ENCODE results near the gene ADGRA1. TPM values are rescaled to one million over a fixed set of nuclear protein-coding genes. Genes with fewer than 3 reads are reported as not detected.
"Not testable (repeated sequence)": the region's sequence is repeated elsewhere in the genome, so short reads cannot be mapped to it uniquely, and the experiment has no call there.

ADGRA1 gene
- total RNA-seq, 2 experiments from 2014 or later = not detected

GRCh38 chr10:133047526-133048123, 40.1 kb upstream of the ADGRA1 start:
- peaks cover 2% of the 10 kb centered on the region for H3K27me3 Mint-ChIP-seq
- H3K36me3 Mint-ChIP-seq (ENCODE audit: low read depth) = no peaks in the 10 kb centered on the region
- CTCF ChIA-PET = interaction anchor here (1.6 kb wide), 1 partner anchor 12 kb away, joined by 5 read pairs; no protein-coding TSS in a partner anchor
- no peaks in the 10 kb centered on the region for H3K4me1 Mint-ChIP-seq
- no peak for DNase-seq
- POLR2A ChIA-PET = no interaction called here
- H3K4me3 Mint-ChIP-seq = no peak overlapping the region
- no peaks in the 10 kb centered on the region for H3K9me3 Mint-ChIP-seq
- no peak overlapping the region for H3K27ac Mint-ChIP-seq

- H3K4me3 Mint-ChIP-seq = no peak overlapping the region
- H3K4me1 Mint-ChIP-seq = no peaks in the 10 kb centered on the region
- CTCF ChIA-PET = no interaction called here
- POLR2A ChIA-PET = no interaction called here
- H3K9me3 Mint-ChIP-seq = no peaks in the 10 kb centered on the region
- peaks cover 2% of the 10 kb centered on the region for H3K27me3 Mint-ChIP-seq
- H3K27ac Mint-ChIP-seq = no peak overlapping the region
- no peaks in the 10 kb centered on the region for H3K36me3 Mint-ChIP-seq (ENCODE audit: low read depth)
- DNase-seq = no peak
These were observed 39.5 kb upstream of the ADGRA1 start for GRCh38 chr10:133048266-133048665.

GRCh38 chr10:133048926-133049325, 38.8 kb upstream of the ADGRA1 start:
- H3K9me3 Mint-ChIP-seq = no peaks in the 10 kb centered on the region
- POLR2A ChIA-PET = no interaction called here
- no peaks in the 10 kb centered on the region for H3K36me3 Mint-ChIP-seq (ENCODE audit: low read depth)
- H3K4me3 Mint-ChIP-seq = no peak overlapping the region
- peaks cover 2% of the 10 kb centered on the region for H3K27me3 Mint-ChIP-seq
- DNase-seq = no peak
- H3K27ac Mint-ChIP-seq = no peak overlapping the region
- CTCF ChIA-PET = no interaction called here
- no peaks in the 10 kb centered on the region for H3K4me1 Mint-ChIP-seq

GRCh38 chr10:133049639-133050038, 38.1 kb upstream of the ADGRA1 start:
- H3K27ac Mint-ChIP-seq = no peak overlapping the region
- no peak for DNase-seq
- POLR2A ChIA-PET = no interaction called here
- CTCF ChIA-PET = no interaction called here
- H3K4me3 Mint-ChIP-seq = no peak overlapping the region
- H3K27me3 Mint-ChIP-seq = peaks cover 2% of the 10 kb centered on the region
- H3K4me1 Mint-ChIP-seq = no peaks in the 10 kb centered on the region
- no peaks in the 10 kb centered on the region for H3K36me3 Mint-ChIP-seq (ENCODE audit: low read depth)
- H3K9me3 Mint-ChIP-seq = no peaks in the 10 kb centered on the region

- ChIA-PET POLR2A (no interaction called here), CTCF (interaction anchor here (0.6 kb wide), 1 partner anchor 59 kb away, joined by 3 read pairs; no protein-coding TSS in a partner anchor)
- Mint-ChIP-seq H3K4me1 (no peaks in the 10 kb centered on the region), H3K36me3 (ENCODE audit: low read depth) (no peaks in the 10 kb centered on the region), H3K4me3 (no peak overlapping the region), H3K9me3 (no peaks in the 10 kb centered on the region), H3K27me3 (peaks cover 2% of the 10 kb centered on the region), H3K27ac (no peak overlapping the region)
- no peak for DNase-seq
These were observed 37.4 kb upstream of the ADGRA1 start for GRCh38 chr10:133050371-133050770.

GRCh38 chr10:133052076-133052475, 35.6 kb upstream of the ADGRA1 start:
- no peak for DNase-seq
- POLR2A ChIA-PET = no interaction called here
- H3K36me3 Mint-ChIP-seq (ENCODE audit: low read depth) = no peaks in the 10 kb centered on the region
- no peaks in the 10 kb centered on the region for H3K4me1 Mint-ChIP-seq
- no peak overlapping the region for H3K4me3 Mint-ChIP-seq
- CTCF ChIA-PET = no interaction called here
- H3K27ac Mint-ChIP-seq = no peak overlapping the region
- no peaks in the 10 kb centered on the region for H3K9me3 Mint-ChIP-seq
- peaks cover 2% of the 10 kb centered on the region for H3K27me3 Mint-ChIP-seq

- DNase-seq; CTCF ChIA-PET; H3K4me1 Mint-ChIP-seq; H3K4me3 Mint-ChIP-seq; H3K36me3 Mint-ChIP-seq (ENCODE audit: low read depth); H3K27me3 Mint-ChIP-seq; H3K27ac Mint-ChIP-seq; H3K9me3 Mint-ChIP-seq; POLR2A ChIA-PET: not testable (repeated sequence)
These were observed 34.1 kb upstream of the ADGRA1 start for GRCh38 chr10:133053527-133054133.

GRCh38 chr10:133055470-133055869, 32.3 kb upstream of the ADGRA1 start:
- Mint-ChIP-seq H3K4me3 (no peak overlapping the region), H3K4me1 (peaks cover 14% of the 10 kb centered on the region), H3K27ac (no peak overlapping the region), H3K36me3 (ENCODE audit: low read depth) (no peaks in the 10 kb centered on the region), H3K9me3 (no peaks in the 10 kb centered on the region), H3K27me3 (no peaks in the 10 kb centered on the region)
- POLR2A ChIA-PET = no interaction called here
- CTCF ChIA-PET = no interaction called here
- DNase-seq = no peak

- ChIA-PET POLR2A (no interaction called here), CTCF (no interaction called here)
- DNase-seq = no peak
- Mint-ChIP-seq H3K27ac (no peak overlapping the region), H3K36me3 (ENCODE audit: low read depth) (no peaks in the 10 kb centered on the region), H3K4me1 (peaks cover 14% of the 10 kb centered on the region), H3K27me3 (no peaks in the 10 kb centered on the region), H3K4me3 (no peak overlapping the region), H3K9me3 (no peaks in the 10 kb centered on the region)
These were observed 31.7 kb upstream of the ADGRA1 start for GRCh38 chr10:133056001-133056400.

GRCh38 chr10:133056651-133057178, 31.0 kb upstream of the ADGRA1 start:
- no peak for DNase-seq
- Mint-ChIP-seq H3K4me3 (no peak overlapping the region), H3K27me3 (no peaks in the 10 kb centered on the region), H3K9me3 (no peaks in the 10 kb centered on the region), H3K36me3 (ENCODE audit: low read depth) (no peaks in the 10 kb centered on the region), H3K27ac (no peak overlapping the region), H3K4me1 (peaks cover 14% of the 10 kb centered on the region)
- POLR2A ChIA-PET = no interaction called here
- CTCF ChIA-PET = no interaction called here

- POLR2A ChIA-PET = no interaction called here
- H3K4me1 Mint-ChIP-seq = peaks cover 14% of the 10 kb centered on the region
- no peaks in the 10 kb centered on the region for H3K36me3 Mint-ChIP-seq (ENCODE audit: low read depth)
- CTCF ChIA-PET = no interaction called here
- no peak overlapping the region for H3K4me3 Mint-ChIP-seq
- DNase-seq = no peak
- H3K27ac Mint-ChIP-seq = peak overlapping the region; percentile 75
- H3K9me3 Mint-ChIP-seq = no peaks in the 10 kb centered on the region
- H3K27me3 Mint-ChIP-seq = no peaks in the 10 kb centered on the region
These were observed 29.2 kb upstream of the ADGRA1 start for GRCh38 chr10:133058331-133059092.

- ChIA-PET POLR2A (no interaction called here), CTCF (interaction anchor here (1.2 kb wide), 1 partner anchor 12 kb away, joined by 5 read pairs; no protein-coding TSS in a partner anchor)
- Mint-ChIP-seq H3K4me1 (peaks cover 14% of the 10 kb centered on the region), H3K9me3 (no peaks in the 10 kb centered on the region), H3K27me3 (no peaks in the 10 kb centered on the region), H3K36me3 (ENCODE audit: low read depth) (no peaks in the 10 kb centered on the region), H3K4me3 (no peak overlapping the region), H3K27ac (no peak overlapping the region)
- no peak for DNase-seq
These were observed 28.6 kb upstream of the ADGRA1 start for GRCh38 chr10:133059093-133059470.

GRCh38 chr10:133059571-133059970, 28.2 kb upstream of the ADGRA1 start:
- no peak for DNase-seq
- H3K27me3 Mint-ChIP-seq = no peaks in the 10 kb centered on the region
- ChIA-PET POLR2A (no interaction called here), CTCF (interaction anchor here (1.2 kb wide), 1 partner anchor 13 kb away, joined by 5 read pairs; no protein-coding TSS in a partner anchor)
- no peak overlapping the region for H3K4me3 Mint-ChIP-seq
- peaks cover 14% of the 10 kb centered on the region for H3K4me1 Mint-ChIP-seq
- no peaks in the 10 kb centered on the region for H3K9me3 Mint-ChIP-seq
- H3K27ac Mint-ChIP-seq = no peak overlapping the region
- no peaks in the 10 kb centered on the region for H3K36me3 Mint-ChIP-seq (ENCODE audit: low read depth)

Data from activated CD4-positive, alpha-beta T cell treated with anti-CD3 and anti-CD28 coated beads, Interleukin-2, amount 10 ng/mL, durations not matched to agents 7 days and 5 days (primary cell).